Tibial artery (tissue), 4 donors: ENCODE results near the gene SNIP1.
"Not testable (repeated sequence)": the region's sequence is repeated elsewhere in the genome, so short reads cannot be mapped to it uniquely, and the experiment has no call there.

Experiments used
- DNase-seq, 2 donors: peaks; one replicate each; pipeline ENCODE4 v3.0.0-alpha.2; 2019
- H3K27ac ChIP-seq, 2 donors: fragments of 200-600 bp; sonication (generic) in 1 of 2; 1 replicate in 1 of 2; 2 replicates in 1 of 2; pipeline ENCODE4 v1.5.1; 2018 to 2019; ENCODE audit warnings: mild to moderate bottlenecking in 1 of 2
- H3K27me3 ChIP-seq, 2 donors: fragments of 200-600 bp; sonication (generic) in 1 of 2; one replicate each; pipeline versions ENCODE4 v1.5.1 to v1.6.0; 2016 to 2019
- H3K36me3 ChIP-seq, 3 donors: fragments of 200-600 bp; sonication (generic) in 2 of 3; one replicate each; pipeline ENCODE4 v1.5.1; 2016 to 2019; ENCODE audit warnings: mild to moderate bottlenecking in 2 of 3
- H3K4me1 ChIP-seq, 4 donors: fragments of 200-600 bp; sonication (generic) in 2 of 4; 1 replicate in 3 of 4; 2 replicates in 1 of 4; pipeline ENCODE4 v1.5.1; 2016 to 2019
- H3K4me3 ChIP-seq, 2 donors: fragments of 200-600 bp; sonication (generic) in 1 of 2; 1 replicate in 1 of 2; 2 replicates in 1 of 2; pipeline ENCODE4 v1.5.1; 2018 to 2019; ENCODE audit warnings: mild to moderate bottlenecking in 2 of 2
- H3K9me3 ChIP-seq, 3 donors: fragments of 200-600 bp; sonication (generic) in 1 of 3; one replicate each; pipeline ENCODE4 v1.5.1; 2016 to 2019
- CTCF ChIP-seq, 2 experiments: fragments of 200-600 bp in 1 of 2; fragments of 450-650 bp in 1 of 2; IDR thresholded peaks; one replicate each; pipeline ENCODE4 v1.5.1; 2017 to 2019; ENCODE audit warnings: antibody characterized with exemption in 2 of 2, mild to moderate bottlenecking in 1 of 2, moderate library complexity in 1 of 2
- intact Hi-C: fragments of 100-400 bp; cut with DNase I; formaldehyde crosslinking; loops from one replicate; pipeline ENCODE4 v1.15.0; 2023; ENCODE audit warnings: low total_unique reads

SNIP1 gene

GRCh38 chr1:37596182-37596667 lies 42.1 kb upstream of the SNIP1 start:
- H3K4me1 ChIP-seq: peaks cover 0 to 28% (median 24%) of the 10 kb centered on the region in 4 donors
- TF ChIP-seq CTCF (IDR thresholded peaks at IDR 0.05): no peak
- H3K36me3 ChIP-seq: peaks cover 15 to 20% (median 17%) of the 10 kb centered on the region in 3 donors
- no peaks in the 10 kb centered on the region for H3K27me3 ChIP-seq
- no peaks in the 10 kb centered on the region for H3K9me3 ChIP-seq
- no peak for DNase-seq
- peak overlapping the region; percentile 69 to 72 for H3K4me3 ChIP-seq
- intact Hi-C loops: loop anchor here (10.0 kb wide), 1 partner anchor 81 kb away; the partner anchor contains the start of gene MEAF6
- H3K27ac ChIP-seq: peak overlapping the region; percentile 79 to 82

DNA sequence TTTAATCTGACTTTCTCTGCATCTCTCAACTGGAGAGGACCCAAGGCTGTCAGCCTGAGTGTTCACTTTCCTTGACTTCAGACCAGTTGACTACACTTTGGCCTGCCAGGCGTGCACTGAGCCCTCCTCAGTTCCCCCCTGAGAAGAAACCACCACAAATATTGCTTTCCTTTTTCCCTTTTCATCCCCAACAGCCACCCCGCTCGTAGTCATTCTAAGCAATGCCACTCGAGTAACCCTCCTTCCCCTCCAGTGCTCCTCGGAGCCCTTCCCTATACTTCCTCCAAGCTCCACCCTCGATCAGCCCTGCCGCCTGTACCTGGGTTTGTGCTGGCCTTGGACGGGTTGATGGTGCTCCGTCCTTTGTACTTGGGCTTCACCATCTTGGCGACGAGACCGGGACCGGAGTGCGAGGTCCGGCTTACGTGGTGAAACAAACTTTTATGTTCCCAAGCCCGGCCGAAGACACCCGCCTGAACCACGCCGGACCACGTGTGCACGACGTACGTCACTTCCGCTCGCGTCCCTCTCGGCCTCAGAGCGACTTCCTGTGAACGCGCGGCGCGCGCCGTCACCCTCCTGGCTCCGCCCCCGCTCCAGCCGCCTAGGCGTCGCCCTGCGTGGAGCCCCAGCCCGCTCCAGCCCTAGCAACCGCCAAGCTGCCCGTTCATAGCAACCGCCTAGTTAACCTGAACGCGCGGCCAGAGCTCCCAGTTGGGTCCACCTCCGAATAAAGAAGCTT lies 41.5 kb upstream of the SNIP1 start, which contains the start of gene GNL2:
Gene GNL2, minus strand, starts transcription at position 498 of the 742 bp plus-strand sequence. Its CDS starts 115 bp downstream, at position 383.
- peaks cover 0 to 28% (median 24%) of the 10 kb centered on the region in 4 donors for H3K4me1 ChIP-seq
- peak; percentile 97 to 98 for DNase-seq
- H3K4me3 ChIP-seq: peak within 1 kb of the TSS; percentile 69 to 72
- peaks cover 21 to 26% (median 23%) of the 10 kb centered on the region in 3 donors for H3K36me3 ChIP-seq
- intact Hi-C loops: loop anchor here (2.0 to 10.0 kb wide), 2 partner anchors 81 to 95 kb away; partner anchors contain the start of gene MEAF6
- no peak for TF ChIP-seq CTCF (IDR thresholded peaks at IDR 0.05)
- no peaks in the 10 kb centered on the region for H3K9me3 ChIP-seq
- H3K27ac ChIP-seq: peak within 1 kb of the TSS; percentile 79 to 82
- H3K27me3 ChIP-seq: no peaks in the 10 kb centered on the region

- Histone ChIP-seq H3K36me3 (peaks cover 30 to 45% (median 41%) of the 10 kb centered on the region in 3 donors), H3K4me3 (no peak overlapping the region), H3K27ac (no peak overlapping the region), H3K9me3 (no peaks in the 10 kb centered on the region), H3K27me3 (no peaks in the 10 kb centered on the region), H3K4me1 (peaks cover 0 to 28% (median 24%) of the 10 kb centered on the region in 4 donors)
- intact Hi-C loops: loop anchor here (2.0 to 10.0 kb wide), 2 partner anchors 79 to 97 kb away; partner anchors contain the start of gene MEAF6
- TF ChIP-seq CTCF (IDR thresholded peaks at IDR 0.05): no peak
- no peak for DNase-seq
Observed at GRCh38 chr1:37593726-37594125, 39.6 kb upstream of the SNIP1 start.

DNA sequence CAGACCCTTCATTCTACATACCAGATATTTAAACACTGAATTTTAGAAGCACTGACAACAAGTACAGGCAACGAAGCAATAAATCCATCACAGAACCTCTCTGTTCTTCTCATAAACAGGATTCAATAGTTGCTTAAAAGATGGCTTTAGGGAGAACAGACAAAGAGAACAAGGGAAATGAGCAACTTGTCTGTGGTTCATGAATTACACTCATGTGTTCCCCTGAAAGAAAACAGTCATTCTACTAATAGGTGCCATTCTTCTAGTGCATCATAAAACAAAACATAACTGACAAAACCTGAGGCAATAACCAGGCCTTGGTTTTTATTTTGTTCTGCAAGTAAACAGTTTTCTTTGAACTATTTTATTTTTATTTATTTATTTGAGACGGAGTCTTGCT lies 34.8 kb upstream of the SNIP1 start:
- H3K27ac ChIP-seq: no peak overlapping the region
- H3K4me3 ChIP-seq: no peak overlapping the region
- no peak for TF ChIP-seq CTCF (IDR thresholded peaks at IDR 0.05)
- H3K9me3 ChIP-seq: no peaks in the 10 kb centered on the region
- H3K36me3 ChIP-seq: peaks cover 59 to 81% (median 76%) of the 10 kb centered on the region in 3 donors
- H3K4me1 ChIP-seq: peaks cover 0 to 6% (median 3%) of the 10 kb centered on the region in 4 donors
- no peak for DNase-seq
- intact Hi-C loops: no loop called here
- no peaks in the 10 kb centered on the region for H3K27me3 ChIP-seq

DNA sequence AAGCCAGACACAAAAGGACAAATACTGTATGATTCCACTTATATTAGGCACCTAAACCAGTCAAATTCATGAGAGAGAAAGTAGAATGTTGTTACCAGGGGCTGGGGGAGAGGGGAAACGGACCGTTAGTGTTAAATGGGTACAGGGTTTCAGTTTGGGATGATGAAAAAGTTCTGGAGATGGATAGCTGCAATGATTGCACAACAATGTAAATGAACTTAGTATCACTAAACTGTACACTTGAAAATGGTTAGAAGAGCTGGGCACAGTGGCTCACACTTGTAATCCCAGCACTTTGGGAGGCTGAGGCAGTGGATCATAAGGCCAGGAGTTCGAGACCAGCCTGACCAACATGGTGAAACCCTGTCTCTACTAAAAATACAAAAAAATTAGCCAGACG lies 30.5 kb upstream of the SNIP1 start:
- DNase-seq, intact Hi-C loops, H3K4me1 ChIP-seq, H3K9me3 ChIP-seq, H3K4me3 ChIP-seq, H3K27me3 ChIP-seq, H3K27ac ChIP-seq: not testable (repeated sequence)
- peaks cover 73 to 87% (median 82%) of the 10 kb centered on the region in 3 donors for H3K36me3 ChIP-seq

DNA sequence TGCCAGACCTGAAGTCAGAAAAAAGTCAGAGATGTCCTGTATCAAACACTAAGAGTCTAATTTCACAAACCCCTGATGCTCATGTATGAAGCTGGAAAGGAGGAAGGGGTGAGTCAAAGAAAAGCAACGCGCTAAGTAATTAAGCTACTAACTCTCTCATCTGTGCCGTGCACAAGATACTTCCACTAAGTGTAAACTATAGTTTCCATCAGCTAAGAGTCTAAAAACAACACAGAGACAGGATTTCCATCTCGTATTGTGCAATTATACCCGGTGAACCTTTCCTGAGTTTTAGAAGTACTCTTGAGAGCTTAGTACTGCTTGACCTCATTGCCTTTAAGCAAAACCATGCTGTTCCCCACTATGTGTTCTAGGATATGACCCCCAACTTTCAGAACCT lies 21.6 kb upstream of the SNIP1 start:
- Histone ChIP-seq H3K27ac (no peak overlapping the region), H3K9me3 (no peaks in the 10 kb centered on the region), H3K36me3 (peaks cover 82 to 100% (median 89%) of the 10 kb centered on the region in 3 donors)

More for the DNA sequence above, 21.6 kb upstream of the SNIP1 start:
- TF ChIP-seq CTCF (IDR thresholded peaks at IDR 0.05): no peak
- intact Hi-C loops: no loop called here
- DNase-seq: no peak
- Histone ChIP-seq H3K27me3 (no peaks in the 10 kb centered on the region), H3K4me3 (no peak overlapping the region), H3K4me1 (no peaks in the 10 kb centered on the region)
